CD14-positive monocyte (primary cell): ENCODE results near the gene RALGAPA1. TPM values are rescaled to one million over a fixed set of nuclear protein-coding genes. Genes with fewer than 3 reads are reported as not detected.

Experiments used
- DNase-seq, 3 donors: peaks; one replicate each; pipeline ENCODE4 v3.0.0-alpha.2; 2011 to 2022
- H2AFZ ChIP-seq: 2 replicates; pipeline ENCODE4 v1.6.0; 2012; ENCODE audit warnings: mild to moderate bottlenecking, low read depth, low read length, inconsistent platforms; ENCODE audit not compliant: insufficient read depth, poor library complexity, severe bottlenecking
- H3K27ac ChIP-seq, 2 donors: 1 replicate in 1 of 2; 2 replicates in 1 of 2; pipeline ENCODE4 v1.5.1; 2012 to 2013; ENCODE audit warnings: low read length in 2 of 2, control low read depth in 1 of 2, inconsistent platforms in 1 of 2, low read depth in 1 of 2, mild to moderate bottlenecking in 1 of 2
- H3K27me3 ChIP-seq, 2 donors: one replicate each; pipeline versions ENCODE4 v1.6.0 to v1.6.1; 2011 to 2013; ENCODE audit warnings: low read length in 2 of 2; ENCODE audit not compliant: control insufficient read depth in 2 of 2, insufficient read depth in 2 of 2
- H3K36me3 ChIP-seq, 2 donors: replicated peaks in 1 of 2; 1 replicate in 1 of 2; 2 replicates in 1 of 2; pipeline versions ENCODE4 v1.5.1 to v1.6.1; 2012 to 2013; ENCODE audit warnings: low read length in 2 of 2, control low read depth in 1 of 2, inconsistent platforms in 1 of 2, mild to moderate bottlenecking in 1 of 2; ENCODE audit not compliant: insufficient read depth in 2 of 2, control insufficient read depth in 1 of 2
- H3K4me1 ChIP-seq, 2 donors: 1 replicate in 1 of 2; 2 replicates in 1 of 2; pipeline versions ENCODE4 v1.5.1 to v1.6.1; 2012 to 2013; ENCODE audit warnings: low read length in 2 of 2, control low read depth in 1 of 2, inconsistent platforms in 1 of 2, mild to moderate bottlenecking in 1 of 2, moderate library complexity in 1 of 2; ENCODE audit not compliant: insufficient read depth in 2 of 2, control insufficient read depth in 1 of 2
- H3K4me2 ChIP-seq: replicated peaks from 2 replicates; pipeline ENCODE3; 2012; ENCODE audit warnings: low read length, moderate library complexity, mild to moderate bottlenecking; ENCODE audit not compliant: poor library complexity, severe bottlenecking; ENCODE audit errors: extremely low read depth
- H3K4me3 ChIP-seq, 3 experiments: fragments of 200-600 bp in 1 of 3; sonication (generic) in 1 of 3; replicated peaks in 1 of 3; 1 replicate in 2 of 3; 2 replicates in 1 of 3; pipeline ENCODE4 v1.5.1; 2011 to 2013; ENCODE audit warnings: low read length in 3 of 3, mild to moderate bottlenecking in 3 of 3, control low read depth in 2 of 3, low read depth in 2 of 3, inconsistent platforms in 1 of 3, moderate library complexity in 1 of 3
- H3K79me2 ChIP-seq: 2 replicates; pipeline ENCODE4 v1.6.0; 2012; ENCODE audit warnings: mild to moderate bottlenecking, control low read depth, inconsistent platforms, low read length, moderate library complexity; ENCODE audit not compliant: insufficient read depth
- H3K9ac ChIP-seq: 2 replicates; pipeline ENCODE4 v1.6.0; 2017; ENCODE audit warnings: low read length, mild to moderate bottlenecking; ENCODE audit not compliant: insufficient read depth, poor library complexity, severe bottlenecking
- H3K9me3 ChIP-seq, 2 donors: replicated peaks in 1 of 2; 1 replicate in 1 of 2; 2 replicates in 1 of 2; pipeline versions ENCODE4 v1.5.1 to v1.6.1; 2012 to 2013; ENCODE audit warnings: low read length in 2 of 2, control low read depth in 1 of 2; ENCODE audit not compliant: control insufficient read depth in 1 of 2, insufficient read depth in 1 of 2
- H4K20me1 ChIP-seq: 2 replicates; pipeline ENCODE4 v1.6.0; 2012; ENCODE audit warnings: mild to moderate bottlenecking, low read length, control low read depth, moderate library complexity; ENCODE audit not compliant: insufficient read depth
- H3K27ac Mint-ChIP-seq, 7 donors: one replicate each; pipeline ENCODE4 v1.8.0; 2020; ENCODE audit warnings: mild to moderate bottlenecking in 7 of 7, mixed read lengths in 7 of 7, moderate library complexity in 6 of 7, inconsistent platforms in 2 of 7
- H3K27me3 Mint-ChIP-seq, 3 donors: one replicate each; pipeline ENCODE4 v1.8.0; 2021 to 2022; ENCODE audit warnings: low read depth in 3 of 3, mild to moderate bottlenecking in 3 of 3, mixed read lengths in 3 of 3, moderate library complexity in 3 of 3, inconsistent platforms in 1 of 3
- H3K36me3 Mint-ChIP-seq, 2 donors: one replicate each; pipeline ENCODE4 v1.8.0; 2020; ENCODE audit warnings: mixed read lengths in 2 of 2, inconsistent platforms in 1 of 2, mild to moderate bottlenecking in 1 of 2
- H3K4me1 Mint-ChIP-seq: one replicate; pipeline ENCODE4 v1.8.0; 2020; ENCODE audit warnings: mild to moderate bottlenecking, mixed read lengths
- H3K4me3 Mint-ChIP-seq, 2 donors: one replicate each; pipeline ENCODE4 v1.8.0; 2020; ENCODE audit warnings: mild to moderate bottlenecking in 2 of 2, mixed read lengths in 2 of 2, moderate library complexity in 1 of 2
- H3K9me3 Mint-ChIP-seq, 7 donors: one replicate each; pipeline ENCODE4 v1.8.0; 2020 to 2022; ENCODE audit warnings: mixed read lengths in 7 of 7, mild to moderate bottlenecking in 6 of 7, moderate library complexity in 6 of 7, inconsistent platforms in 2 of 7
- WGBS: methylation state at CpG from one replicate; pipeline ENCODE4 v1.1.5; 2013; ENCODE audit warnings: missing lambda C conversion rate; ENCODE audit not compliant: insufficient coverage; 5-methylcytosine and 5-hydroxymethylcytosine counted together
- intact Hi-C, 2 donors: fragments of 100-400 bp; cut with micrococcal nuclease; formaldehyde crosslinking; loops; one replicate each; pipeline versions ENCODE4 v1.15.0 to v1.15.1; 2023
- polyA plus RNA-seq, 3 donors: library from polyadenylated mRNA; depleted of rRNA in 1 of 3; unstranded in 2 of 3; stranded (reverse) in 1 of 3; fragments of 300-500 nt in 2 of 3; fragments of >200 nt in 1 of 3; fragmentation: Illumina TruSeq in 2 of 3; gene quantifications; 1 replicate in 2 of 3; 2 replicates in 1 of 3; pipeline ENCODE4 v1.2.3, GENCODE V29; 2012 to 2021
- TF ChIP-seq, protein P1 (sequence below): fragments of 200-600 bp; IDR thresholded peaks from one replicate; pipeline ENCODE4 v1.8.0; 2022; ENCODE audit warnings: antibody characterized with exemption, mild to moderate bottlenecking

The RALGAPA1 gene
- polyA plus RNA-seq, 3 donors: 3.2 to 7.4 (median 4.1) TPM

DNA sequence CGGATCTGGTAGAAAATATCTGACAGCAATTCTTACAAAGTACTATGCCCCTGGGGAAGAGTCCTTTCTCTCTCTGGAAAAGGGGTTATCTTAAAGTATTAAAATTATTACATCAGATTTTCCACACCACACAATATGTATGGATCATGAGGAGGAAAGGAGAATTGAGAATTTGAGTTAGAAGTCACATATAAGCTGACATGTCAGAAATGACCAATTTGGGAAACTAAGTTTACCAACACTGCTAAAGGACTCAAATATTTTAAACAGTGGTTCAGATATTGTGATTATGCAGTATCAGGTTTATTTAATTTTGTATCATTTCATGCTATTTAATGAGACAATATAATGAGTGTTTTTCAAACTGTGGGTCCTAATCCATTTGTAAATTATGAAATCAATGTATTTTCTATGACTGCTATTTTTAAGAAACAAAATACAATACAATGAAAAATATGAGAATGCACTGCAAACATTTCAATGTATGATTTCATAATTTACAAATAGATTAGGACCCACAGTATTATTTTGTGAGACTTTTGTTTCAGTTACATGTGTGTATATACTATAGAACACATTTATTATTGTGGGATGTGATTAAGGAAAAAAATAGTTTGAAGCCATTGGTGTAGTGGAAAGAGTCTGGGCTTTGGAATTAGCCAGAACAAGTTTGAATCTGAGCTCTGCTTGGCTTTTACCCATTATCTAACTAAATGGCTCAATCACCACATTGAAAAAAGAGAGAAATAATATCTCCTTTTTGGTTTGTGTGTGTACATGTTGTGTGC lies 276.9 kb downstream of the RALGAPA1 start:
- H3K27ac Mint-ChIP-seq: no peak overlapping the region
- H2AFZ ChIP-seq: no peak overlapping the region
- intact Hi-C loops: no loop called here
- H3K9me3 ChIP-seq: peaks cover 0 to 36% of the 10 kb centered on the region in 2 donors
- no peak overlapping the region for H3K9ac ChIP-seq
- H3K4me3 Mint-ChIP-seq: peak overlapping the region in 1 of 2 donors; percentile 87
- TF ChIP-seq, protein P1, sequence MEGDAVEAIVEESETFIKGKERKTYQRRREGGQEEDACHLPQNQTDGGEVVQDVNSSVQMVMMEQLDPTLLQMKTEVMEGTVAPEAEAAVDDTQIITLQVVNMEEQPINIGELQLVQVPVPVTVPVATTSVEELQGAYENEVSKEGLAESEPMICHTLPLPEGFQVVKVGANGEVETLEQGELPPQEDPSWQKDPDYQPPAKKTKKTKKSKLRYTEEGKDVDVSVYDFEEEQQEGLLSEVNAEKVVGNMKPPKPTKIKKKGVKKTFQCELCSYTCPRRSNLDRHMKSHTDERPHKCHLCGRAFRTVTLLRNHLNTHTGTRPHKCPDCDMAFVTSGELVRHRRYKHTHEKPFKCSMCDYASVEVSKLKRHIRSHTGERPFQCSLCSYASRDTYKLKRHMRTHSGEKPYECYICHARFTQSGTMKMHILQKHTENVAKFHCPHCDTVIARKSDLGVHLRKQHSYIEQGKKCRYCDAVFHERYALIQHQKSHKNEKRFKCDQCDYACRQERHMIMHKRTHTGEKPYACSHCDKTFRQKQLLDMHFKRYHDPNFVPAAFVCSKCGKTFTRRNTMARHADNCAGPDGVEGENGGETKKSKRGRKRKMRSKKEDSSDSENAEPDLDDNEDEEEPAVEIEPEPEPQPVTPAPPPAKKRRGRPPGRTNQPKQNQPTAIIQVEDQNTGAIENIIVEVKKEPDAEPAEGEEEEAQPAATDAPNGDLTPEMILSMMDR: no peak
- peaks cover 0 to 16% (median 2%) of the 10 kb centered on the region in 7 donors for H3K9me3 Mint-ChIP-seq
- no CpG with 5 or more reads among the region's 1 CpG for WGBS
- no peak overlapping the region for H3K27ac ChIP-seq
- no peak overlapping the region for H3K4me3 ChIP-seq
- peaks cover 12 to 28% of the 10 kb centered on the region in 2 donors for H3K4me1 ChIP-seq
- H3K79me2 ChIP-seq: no peaks in the 10 kb centered on the region
- peaks cover 59 to 81% of the 10 kb centered on the region in 2 donors for H3K27me3 ChIP-seq
- no peak overlapping the region for H3K4me2 ChIP-seq
- peaks cover 13% of the 10 kb centered on the region for H3K4me1 Mint-ChIP-seq
- H3K27me3 Mint-ChIP-seq: peaks cover 65 to 84% (median 73%) of the 10 kb centered on the region in 3 donors
- peaks cover 0 to 5% of the 10 kb centered on the region in 2 donors for H3K36me3 Mint-ChIP-seq
- DNase-seq: no peak
- no peaks in the 10 kb centered on the region for H4K20me1 ChIP-seq
- no peaks in the 10 kb centered on the region for H3K36me3 ChIP-seq

DNA sequence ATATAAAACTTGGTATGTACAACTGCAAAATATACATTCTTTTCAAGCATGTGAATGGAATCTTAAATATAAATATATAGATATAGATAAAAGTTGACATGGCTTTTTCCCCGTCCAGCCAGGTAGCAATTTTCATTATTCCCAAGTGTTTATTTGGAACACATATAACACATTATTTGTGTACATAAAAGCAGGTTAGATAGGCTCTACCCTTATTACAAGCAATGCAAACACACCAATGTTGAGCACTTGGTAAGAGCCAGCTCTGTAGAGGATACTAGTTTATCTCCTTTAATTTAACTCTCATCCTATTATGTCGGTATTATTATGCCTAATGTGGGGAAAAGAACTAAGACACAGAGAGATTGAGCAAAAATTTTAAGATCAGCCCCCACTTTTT lies 282.1 kb downstream of the RALGAPA1 start:
- intact Hi-C loops: no loop called here
- no peaks in the 10 kb centered on the region for H3K4me1 Mint-ChIP-seq
- H3K27ac Mint-ChIP-seq: no peak overlapping the region
- no peak overlapping the region for H3K4me3 ChIP-seq
- no peak overlapping the region for H3K4me3 Mint-ChIP-seq
- no peak overlapping the region for H2AFZ ChIP-seq
- H4K20me1 ChIP-seq: no peaks in the 10 kb centered on the region
- no peak overlapping the region for H3K9ac ChIP-seq
- H3K27me3 Mint-ChIP-seq: peaks cover 26 to 44% (median 33%) of the 10 kb centered on the region in 3 donors
- peaks cover 0 to 9% of the 10 kb centered on the region in 2 donors for H3K9me3 ChIP-seq
- no peaks in the 10 kb centered on the region for H3K4me1 ChIP-seq
- WGBS: no CpG with 5 or more reads among the region's 2 CpGs
- TF ChIP-seq, protein P1: no peak
- no peak overlapping the region for H3K27ac ChIP-seq
- no peak for DNase-seq
- H3K79me2 ChIP-seq: no peaks in the 10 kb centered on the region
- no peaks in the 10 kb centered on the region for H3K36me3 ChIP-seq
- peaks cover 23 to 38% of the 10 kb centered on the region in 2 donors for H3K27me3 ChIP-seq
- no peak overlapping the region for H3K4me2 ChIP-seq
- peaks cover 0 to 5% (median 3%) of the 10 kb centered on the region in 7 donors for H3K9me3 Mint-ChIP-seq
- no peaks in the 10 kb centered on the region for H3K36me3 Mint-ChIP-seq
